HL-60 (cell line): Measurements from ENCODE around the gene RABGAP1L.

ENCODE experiments used
- CTCF ChIP-seq: IDR thresholded peaks from one replicate; pipeline ENCODE4 v1.5.1; 2011; ENCODE audit warnings: low read length, control low read depth, inconsistent platforms; ENCODE audit not compliant: insufficient read depth
- POLR2AphosphoS5 ChIP-seq: IDR thresholded peaks from 2 replicates; pipeline ENCODE4 v1.6.1; 2012; ENCODE audit warnings: low read depth
- SPI1 ChIP-seq: IDR thresholded peaks from 2 replicates; pipeline ENCODE4 v1.6.1; 2012; ENCODE audit warnings: low read depth, mild to moderate bottlenecking, borderline replicate concordance
- TF ChIP-seq, protein P1 (sequence below): IDR thresholded peaks from 2 replicates; pipeline ENCODE4 v1.6.1; 2012; ENCODE audit warnings: low read depth; ENCODE audit not compliant: insufficient replicate concordance

DNA sequence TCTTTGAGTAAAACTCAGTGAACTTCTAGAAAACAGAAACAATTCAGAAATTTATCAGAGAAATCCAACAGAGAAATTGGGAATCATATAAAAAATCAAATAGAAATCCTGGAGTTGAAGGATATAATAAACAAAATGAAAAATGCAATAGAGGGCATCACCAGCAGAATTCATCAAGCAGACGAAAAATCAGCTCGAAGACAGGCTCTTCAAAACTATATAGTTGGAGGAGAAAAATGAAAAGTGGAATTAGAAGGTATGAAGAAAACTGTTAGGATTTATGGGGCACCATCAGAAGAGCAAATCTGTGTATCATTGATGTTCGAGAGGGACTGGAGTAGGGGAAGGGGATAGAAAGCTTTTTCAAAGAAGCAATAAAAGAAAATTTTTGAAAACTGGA is 167.0 kb downstream of the RABGAP1L start:
- TF ChIP-seq CTCF (no peak), SPI1 (no peak), POLR2AphosphoS5 (no peak)
- TF ChIP-seq, protein P1, sequence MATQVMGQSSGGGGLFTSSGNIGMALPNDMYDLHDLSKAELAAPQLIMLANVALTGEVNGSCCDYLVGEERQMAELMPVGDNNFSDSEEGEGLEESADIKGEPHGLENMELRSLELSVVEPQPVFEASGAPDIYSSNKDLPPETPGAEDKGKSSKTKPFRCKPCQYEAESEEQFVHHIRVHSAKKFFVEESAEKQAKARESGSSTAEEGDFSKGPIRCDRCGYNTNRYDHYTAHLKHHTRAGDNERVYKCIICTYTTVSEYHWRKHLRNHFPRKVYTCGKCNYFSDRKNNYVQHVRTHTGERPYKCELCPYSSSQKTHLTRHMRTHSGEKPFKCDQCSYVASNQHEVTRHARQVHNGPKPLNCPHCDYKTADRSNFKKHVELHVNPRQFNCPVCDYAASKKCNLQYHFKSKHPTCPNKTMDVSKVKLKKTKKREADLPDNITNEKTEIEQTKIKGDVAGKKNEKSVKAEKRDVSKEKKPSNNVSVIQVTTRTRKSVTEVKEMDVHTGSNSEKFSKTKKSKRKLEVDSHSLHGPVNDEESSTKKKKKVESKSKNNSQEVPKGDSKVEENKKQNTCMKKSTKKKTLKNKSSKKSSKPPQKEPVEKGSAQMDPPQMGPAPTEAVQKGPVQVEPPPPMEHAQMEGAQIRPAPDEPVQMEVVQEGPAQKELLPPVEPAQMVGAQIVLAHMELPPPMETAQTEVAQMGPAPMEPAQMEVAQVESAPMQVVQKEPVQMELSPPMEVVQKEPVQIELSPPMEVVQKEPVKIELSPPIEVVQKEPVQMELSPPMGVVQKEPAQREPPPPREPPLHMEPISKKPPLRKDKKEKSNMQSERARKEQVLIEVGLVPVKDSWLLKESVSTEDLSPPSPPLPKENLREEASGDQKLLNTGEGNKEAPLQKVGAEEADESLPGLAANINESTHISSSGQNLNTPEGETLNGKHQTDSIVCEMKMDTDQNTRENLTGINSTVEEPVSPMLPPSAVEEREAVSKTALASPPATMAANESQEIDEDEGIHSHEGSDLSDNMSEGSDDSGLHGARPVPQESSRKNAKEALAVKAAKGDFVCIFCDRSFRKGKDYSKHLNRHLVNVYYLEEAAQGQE, result no peak
